HEK293 (cell line): Measurements from ENCODE around the gene WASF1.
A peak's percentile ranks its signal among the peaks of the same experiment; 100 is the strongest.

Experiments
- IKZF3 ChIP-seq: fragments of 450-650 bp; IDR thresholded peaks from 2 replicates; pipeline ENCODE4 v1.5.0; 2018; ENCODE audit warnings: missing biosample characterization, mild to moderate bottlenecking, missing genetic modification characterization, moderate library complexity
- MEIS1 ChIP-seq: sonication (generic); formaldehyde crosslinking; IDR thresholded peaks from 2 replicates; pipeline ENCODE4 v1.8.1; 2022; ENCODE audit warnings: missing genetic modification reagents, mild to moderate bottlenecking, borderline replicate concordance
- OSR2 ChIP-seq: fragments of 450-650 bp; formaldehyde crosslinking; IDR thresholded peaks from 2 replicates; pipeline ENCODE4 v1.5.1; 2016; ENCODE audit warnings: missing biosample characterization, missing genetic modification characterization
- YY1 ChIP-seq: fragments of 450-650 bp; formaldehyde crosslinking; IDR thresholded peaks from 2 replicates; pipeline ENCODE4 v1.5.1; 2018; ENCODE audit warnings: missing biosample characterization, missing genetic modification characterization
- ZFP41 ChIP-seq: fragments of 450-650 bp; formaldehyde crosslinking; IDR thresholded peaks from 2 replicates; pipeline ENCODE4 v1.5.1; 2016; ENCODE audit warnings: missing biosample characterization, missing genetic modification characterization, borderline replicate concordance
- ZIC2 ChIP-seq: fragments of 450-650 bp; formaldehyde crosslinking; IDR thresholded peaks from 2 replicates; pipeline ENCODE4 v1.5.1; 2016; ENCODE audit warnings: missing biosample characterization, missing genetic modification characterization
- ZNF10 ChIP-seq: fragments of 450-650 bp; formaldehyde crosslinking; IDR thresholded peaks from 2 replicates; pipeline ENCODE4 v1.5.1; 2017; ENCODE audit warnings: missing biosample characterization, missing genetic modification characterization
- ZNF121 ChIP-seq: fragments of 450-650 bp; formaldehyde crosslinking; IDR thresholded peaks from 2 replicates; pipeline ENCODE4 v1.5.1; 2016; ENCODE audit warnings: missing biosample characterization, missing genetic modification characterization
- ZNF19 ChIP-seq: fragments of 450-650 bp; formaldehyde crosslinking; IDR thresholded peaks from 2 replicates; pipeline ENCODE4; 2016; ENCODE audit warnings: missing biosample characterization, missing genetic modification characterization, low read depth
- ZNF394 ChIP-seq: fragments of 450-650 bp; formaldehyde crosslinking; IDR thresholded peaks from 2 replicates; pipeline ENCODE4 v1.5.1; 2016; ENCODE audit warnings: missing biosample characterization, missing genetic modification characterization, mild to moderate bottlenecking, moderate library complexity, borderline replicate concordance
- ZNF423 ChIP-seq: fragments of 450-650 bp; formaldehyde crosslinking; IDR thresholded peaks from 2 replicates; pipeline ENCODE4 v1.5.1; 2016; ENCODE audit warnings: missing biosample characterization, missing genetic modification characterization
- ZNF433 ChIP-seq: fragments of 450-650 bp; formaldehyde crosslinking; IDR thresholded peaks from 2 replicates; pipeline ENCODE4 v1.5.1; 2016; ENCODE audit warnings: missing biosample characterization, missing genetic modification characterization, low read depth
- ZNF514 ChIP-seq: fragments of 450-650 bp; formaldehyde crosslinking; IDR thresholded peaks from 2 replicates; pipeline ENCODE4 v1.5.1; 2016; ENCODE audit warnings: missing biosample characterization, missing genetic modification characterization
- ZNF660 ChIP-seq: fragments of 450-650 bp; IDR thresholded peaks from 2 replicates; pipeline ENCODE4 v1.5.1; 2018; ENCODE audit warnings: missing biosample characterization, mild to moderate bottlenecking, missing genetic modification characterization
- ZSCAN30 ChIP-seq: fragments of 450-650 bp; IDR thresholded peaks from 2 replicates; pipeline ENCODE4 v1.5.1; 2018; ENCODE audit warnings: missing biosample characterization, mild to moderate bottlenecking, missing genetic modification characterization, moderate library complexity
- TF ChIP-seq, protein P1 (sequence below): fragments of 450-650 bp; formaldehyde crosslinking; IDR thresholded peaks from 2 replicates; pipeline ENCODE4 v1.5.0; 2017; ENCODE audit warnings: missing biosample characterization, missing genetic modification characterization, borderline replicate concordance
- TF ChIP-seq, protein P2 (sequence below): fragments of 450-650 bp; formaldehyde crosslinking; IDR thresholded peaks from 2 replicates; pipeline ENCODE4 v1.5.1; 2016; ENCODE audit warnings: missing biosample characterization, missing genetic modification characterization
- TF ChIP-seq, protein P3 (sequence below): fragments of 450-650 bp; formaldehyde crosslinking; IDR thresholded peaks from 2 replicates; pipeline ENCODE4 v1.5.1; 2016; ENCODE audit warnings: missing biosample characterization, missing genetic modification characterization
- TF ChIP-seq, protein P4 (sequence below): fragments of 450-650 bp; formaldehyde crosslinking; IDR thresholded peaks from 2 replicates; pipeline ENCODE4 v1.5.1; 2016; ENCODE audit warnings: missing biosample characterization, missing genetic modification characterization
- TF ChIP-seq, protein P5 (sequence below): fragments of 450-650 bp; formaldehyde crosslinking; IDR thresholded peaks from 2 replicates; pipeline ENCODE4 v1.5.1; 2017; ENCODE audit warnings: missing biosample characterization, missing genetic modification characterization
- TF ChIP-seq, protein P6 (sequence below): fragments of 450-650 bp; formaldehyde crosslinking; IDR thresholded peaks from 2 replicates; pipeline ENCODE4 v1.5.1; 2016; ENCODE audit warnings: missing biosample characterization, missing genetic modification characterization
- TF ChIP-seq, protein P7 (sequence below): fragments of 450-650 bp; formaldehyde crosslinking; IDR thresholded peaks from 2 replicates; pipeline ENCODE4 v1.5.1; 2017; ENCODE audit warnings: missing biosample characterization, missing genetic modification characterization

Gene WASF1

DNA sequence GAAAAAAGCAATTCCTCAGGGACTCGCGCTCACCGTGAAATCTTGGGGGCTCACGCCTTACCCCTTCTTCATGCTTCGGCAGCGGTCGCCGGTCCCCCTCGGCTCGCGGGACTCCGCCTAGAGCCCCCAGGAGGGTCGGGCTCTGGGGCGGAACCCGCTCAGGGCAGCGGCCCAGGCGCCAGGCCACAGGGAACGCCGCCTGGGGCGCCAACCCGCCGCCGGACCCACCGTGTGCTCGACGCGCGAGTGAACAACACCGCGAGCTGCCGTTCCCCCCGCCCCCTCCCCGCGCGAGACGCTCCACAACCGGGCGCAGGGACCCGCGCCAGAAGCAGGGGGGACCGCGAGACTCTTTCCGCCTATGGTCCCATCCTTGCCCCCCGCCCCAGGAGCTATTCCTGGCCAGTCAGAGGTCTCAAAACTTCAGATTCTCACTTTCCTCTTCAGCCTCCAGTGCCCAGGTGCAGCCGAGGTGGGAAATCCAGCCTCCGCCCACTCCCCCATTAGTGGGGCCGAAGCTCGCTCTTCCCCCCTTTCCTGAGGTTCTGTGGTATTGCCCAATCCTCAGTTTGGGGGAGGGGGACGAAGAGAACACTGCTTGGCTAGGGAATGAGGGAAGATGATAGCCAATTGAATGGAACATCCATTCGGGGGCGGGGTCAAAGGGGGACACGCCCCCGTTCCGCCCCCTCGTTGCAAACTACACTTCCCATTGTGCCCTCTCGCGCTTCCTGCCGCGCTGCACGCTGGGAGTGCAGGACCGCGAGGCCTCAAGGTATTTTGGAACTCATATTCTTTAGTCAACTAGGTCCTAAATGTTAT, at the start of gene WASF1 (continued):
- TF ChIP-seq, protein P1, sequence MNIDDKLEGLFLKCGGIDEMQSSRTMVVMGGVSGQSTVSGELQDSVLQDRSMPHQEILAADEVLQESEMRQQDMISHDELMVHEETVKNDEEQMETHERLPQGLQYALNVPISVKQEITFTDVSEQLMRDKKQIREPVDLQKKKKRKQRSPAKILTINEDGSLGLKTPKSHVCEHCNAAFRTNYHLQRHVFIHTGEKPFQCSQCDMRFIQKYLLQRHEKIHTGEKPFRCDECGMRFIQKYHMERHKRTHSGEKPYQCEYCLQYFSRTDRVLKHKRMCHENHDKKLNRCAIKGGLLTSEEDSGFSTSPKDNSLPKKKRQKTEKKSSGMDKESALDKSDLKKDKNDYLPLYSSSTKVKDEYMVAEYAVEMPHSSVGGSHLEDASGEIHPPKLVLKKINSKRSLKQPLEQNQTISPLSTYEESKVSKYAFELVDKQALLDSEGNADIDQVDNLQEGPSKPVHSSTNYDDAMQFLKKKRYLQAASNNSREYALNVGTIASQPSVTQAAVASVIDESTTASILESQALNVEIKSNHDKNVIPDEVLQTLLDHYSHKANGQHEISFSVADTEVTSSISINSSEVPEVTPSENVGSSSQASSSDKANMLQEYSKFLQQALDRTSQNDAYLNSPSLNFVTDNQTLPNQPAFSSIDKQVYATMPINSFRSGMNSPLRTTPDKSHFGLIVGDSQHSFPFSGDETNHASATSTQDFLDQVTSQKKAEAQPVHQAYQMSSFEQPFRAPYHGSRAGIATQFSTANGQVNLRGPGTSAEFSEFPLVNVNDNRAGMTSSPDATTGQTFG (tag by site-specific recombination): peak; percentile 32; the same call in 1 of the 2 replicates
- TF ChIP-seq ZNF121 (no peak; the same call in 1 of the 2 replicates), IKZF3 (tag by site-specific recombination) (peak; percentile 98), ZNF660 (tag by site-specific recombination) (peak; percentile 68), ZSCAN30 (tag by site-specific recombination) (peak; percentile 93), ZFP41 (tag by site-specific recombination) (no peak), ZNF433 (tag by site-specific recombination) (no peak), YY1 (tag by site-specific recombination) (no peak; the same call in 1 of the 2 replicates), OSR2 (tag by site-specific recombination) (no peak), ZIC2 (peak; percentile 71), ZNF423 (tag by site-specific recombination) (peak; percentile 32), ZNF10 (tag by site-specific recombination) (no peak), ZNF394 (tag by site-specific recombination) (peak; percentile 61), MEIS1 (no peak), ZNF19 (tag by site-specific recombination) (no peak), ZNF514 (tag by site-specific recombination) (no peak)
- TF ChIP-seq, protein P2, sequence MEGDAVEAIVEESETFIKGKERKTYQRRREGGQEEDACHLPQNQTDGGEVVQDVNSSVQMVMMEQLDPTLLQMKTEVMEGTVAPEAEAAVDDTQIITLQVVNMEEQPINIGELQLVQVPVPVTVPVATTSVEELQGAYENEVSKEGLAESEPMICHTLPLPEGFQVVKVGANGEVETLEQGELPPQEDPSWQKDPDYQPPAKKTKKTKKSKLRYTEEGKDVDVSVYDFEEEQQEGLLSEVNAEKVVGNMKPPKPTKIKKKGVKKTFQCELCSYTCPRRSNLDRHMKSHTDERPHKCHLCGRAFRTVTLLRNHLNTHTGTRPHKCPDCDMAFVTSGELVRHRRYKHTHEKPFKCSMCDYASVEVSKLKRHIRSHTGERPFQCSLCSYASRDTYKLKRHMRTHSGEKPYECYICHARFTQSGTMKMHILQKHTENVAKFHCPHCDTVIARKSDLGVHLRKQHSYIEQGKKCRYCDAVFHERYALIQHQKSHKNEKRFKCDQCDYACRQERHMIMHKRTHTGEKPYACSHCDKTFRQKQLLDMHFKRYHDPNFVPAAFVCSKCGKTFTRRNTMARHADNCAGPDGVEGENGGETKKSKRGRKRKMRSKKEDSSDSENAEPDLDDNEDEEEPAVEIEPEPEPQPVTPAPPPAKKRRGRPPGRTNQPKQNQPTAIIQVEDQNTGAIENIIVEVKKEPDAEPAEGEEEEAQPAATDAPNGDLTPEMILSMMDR (tag by site-specific recombination): peak; percentile 59
- TF ChIP-seq, protein P3, sequence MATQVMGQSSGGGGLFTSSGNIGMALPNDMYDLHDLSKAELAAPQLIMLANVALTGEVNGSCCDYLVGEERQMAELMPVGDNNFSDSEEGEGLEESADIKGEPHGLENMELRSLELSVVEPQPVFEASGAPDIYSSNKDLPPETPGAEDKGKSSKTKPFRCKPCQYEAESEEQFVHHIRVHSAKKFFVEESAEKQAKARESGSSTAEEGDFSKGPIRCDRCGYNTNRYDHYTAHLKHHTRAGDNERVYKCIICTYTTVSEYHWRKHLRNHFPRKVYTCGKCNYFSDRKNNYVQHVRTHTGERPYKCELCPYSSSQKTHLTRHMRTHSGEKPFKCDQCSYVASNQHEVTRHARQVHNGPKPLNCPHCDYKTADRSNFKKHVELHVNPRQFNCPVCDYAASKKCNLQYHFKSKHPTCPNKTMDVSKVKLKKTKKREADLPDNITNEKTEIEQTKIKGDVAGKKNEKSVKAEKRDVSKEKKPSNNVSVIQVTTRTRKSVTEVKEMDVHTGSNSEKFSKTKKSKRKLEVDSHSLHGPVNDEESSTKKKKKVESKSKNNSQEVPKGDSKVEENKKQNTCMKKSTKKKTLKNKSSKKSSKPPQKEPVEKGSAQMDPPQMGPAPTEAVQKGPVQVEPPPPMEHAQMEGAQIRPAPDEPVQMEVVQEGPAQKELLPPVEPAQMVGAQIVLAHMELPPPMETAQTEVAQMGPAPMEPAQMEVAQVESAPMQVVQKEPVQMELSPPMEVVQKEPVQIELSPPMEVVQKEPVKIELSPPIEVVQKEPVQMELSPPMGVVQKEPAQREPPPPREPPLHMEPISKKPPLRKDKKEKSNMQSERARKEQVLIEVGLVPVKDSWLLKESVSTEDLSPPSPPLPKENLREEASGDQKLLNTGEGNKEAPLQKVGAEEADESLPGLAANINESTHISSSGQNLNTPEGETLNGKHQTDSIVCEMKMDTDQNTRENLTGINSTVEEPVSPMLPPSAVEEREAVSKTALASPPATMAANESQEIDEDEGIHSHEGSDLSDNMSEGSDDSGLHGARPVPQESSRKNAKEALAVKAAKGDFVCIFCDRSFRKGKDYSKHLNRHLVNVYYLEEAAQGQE (tag by site-specific recombination): no peak; the same call in 1 of the 2 replicates
- TF ChIP-seq, protein P4, sequence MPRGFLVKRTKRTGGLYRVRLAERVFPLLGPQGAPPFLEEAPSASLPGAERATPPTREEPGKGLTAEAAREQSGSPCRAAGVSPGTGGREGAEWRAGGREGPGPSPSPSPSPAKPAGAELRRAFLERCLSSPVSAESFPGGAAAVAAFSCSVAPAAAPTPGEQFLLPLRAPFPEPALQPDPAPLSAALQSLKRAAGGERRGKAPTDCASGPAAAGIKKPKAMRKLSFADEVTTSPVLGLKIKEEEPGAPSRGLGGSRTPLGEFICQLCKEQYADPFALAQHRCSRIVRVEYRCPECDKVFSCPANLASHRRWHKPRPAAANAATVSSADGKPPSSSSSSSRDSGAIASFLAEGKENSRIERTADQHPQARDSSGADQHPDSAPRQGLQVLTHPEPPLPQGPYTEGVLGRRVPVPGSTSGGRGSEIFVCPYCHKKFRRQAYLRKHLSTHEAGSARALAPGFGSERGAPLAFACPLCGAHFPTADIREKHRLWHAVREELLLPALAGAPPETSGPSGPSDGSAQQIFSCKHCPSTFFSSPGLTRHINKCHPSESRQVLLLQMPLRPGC (tag by site-specific recombination): 0 out of 2 replicates have a peak, but pooled peaks have one; percentile 43
- TF ChIP-seq, protein P5, sequence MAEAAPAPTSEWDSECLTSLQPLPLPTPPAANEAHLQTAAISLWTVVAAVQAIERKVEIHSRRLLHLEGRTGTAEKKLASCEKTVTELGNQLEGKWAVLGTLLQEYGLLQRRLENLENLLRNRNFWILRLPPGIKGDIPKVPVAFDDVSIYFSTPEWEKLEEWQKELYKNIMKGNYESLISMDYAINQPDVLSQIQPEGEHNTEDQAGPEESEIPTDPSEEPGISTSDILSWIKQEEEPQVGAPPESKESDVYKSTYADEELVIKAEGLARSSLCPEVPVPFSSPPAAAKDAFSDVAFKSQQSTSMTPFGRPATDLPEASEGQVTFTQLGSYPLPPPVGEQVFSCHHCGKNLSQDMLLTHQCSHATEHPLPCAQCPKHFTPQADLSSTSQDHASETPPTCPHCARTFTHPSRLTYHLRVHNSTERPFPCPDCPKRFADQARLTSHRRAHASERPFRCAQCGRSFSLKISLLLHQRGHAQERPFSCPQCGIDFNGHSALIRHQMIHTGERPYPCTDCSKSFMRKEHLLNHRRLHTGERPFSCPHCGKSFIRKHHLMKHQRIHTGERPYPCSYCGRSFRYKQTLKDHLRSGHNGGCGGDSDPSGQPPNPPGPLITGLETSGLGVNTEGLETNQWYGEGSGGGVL (tag by site-specific recombination): peak; percentile 69; the same call in 1 of the 2 replicates
- TF ChIP-seq, protein P6, sequence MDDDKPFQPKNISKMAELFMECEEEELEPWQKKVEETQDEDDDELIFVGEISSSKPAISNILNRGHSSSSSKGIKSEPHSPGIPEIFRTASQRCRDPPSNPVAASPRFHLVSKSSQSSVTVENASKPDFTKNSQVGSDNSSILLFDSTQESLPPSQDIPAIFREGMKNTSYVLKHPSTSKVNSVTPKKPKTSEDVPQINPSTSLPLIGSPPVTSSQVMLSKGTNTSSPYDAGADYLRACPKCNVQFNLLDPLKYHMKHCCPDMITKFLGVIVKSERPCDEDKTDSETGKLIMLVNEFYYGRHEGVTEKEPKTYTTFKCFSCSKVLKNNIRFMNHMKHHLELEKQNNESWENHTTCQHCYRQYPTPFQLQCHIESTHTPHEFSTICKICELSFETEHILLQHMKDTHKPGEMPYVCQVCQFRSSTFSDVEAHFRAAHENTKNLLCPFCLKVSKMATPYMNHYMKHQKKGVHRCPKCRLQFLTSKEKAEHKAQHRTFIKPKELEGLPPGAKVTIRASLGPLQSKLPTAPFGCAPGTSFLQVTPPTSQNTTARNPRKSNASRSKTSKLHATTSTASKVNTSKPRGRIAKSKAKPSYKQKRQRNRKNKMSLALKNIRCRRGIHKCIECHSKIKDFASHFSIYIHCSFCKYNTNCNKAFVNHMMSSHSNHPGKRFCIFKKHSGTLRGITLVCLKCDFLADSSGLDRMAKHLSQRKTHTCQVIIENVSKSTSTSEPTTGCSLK (tag by site-specific recombination): no peak
- TF ChIP-seq, protein P7, sequence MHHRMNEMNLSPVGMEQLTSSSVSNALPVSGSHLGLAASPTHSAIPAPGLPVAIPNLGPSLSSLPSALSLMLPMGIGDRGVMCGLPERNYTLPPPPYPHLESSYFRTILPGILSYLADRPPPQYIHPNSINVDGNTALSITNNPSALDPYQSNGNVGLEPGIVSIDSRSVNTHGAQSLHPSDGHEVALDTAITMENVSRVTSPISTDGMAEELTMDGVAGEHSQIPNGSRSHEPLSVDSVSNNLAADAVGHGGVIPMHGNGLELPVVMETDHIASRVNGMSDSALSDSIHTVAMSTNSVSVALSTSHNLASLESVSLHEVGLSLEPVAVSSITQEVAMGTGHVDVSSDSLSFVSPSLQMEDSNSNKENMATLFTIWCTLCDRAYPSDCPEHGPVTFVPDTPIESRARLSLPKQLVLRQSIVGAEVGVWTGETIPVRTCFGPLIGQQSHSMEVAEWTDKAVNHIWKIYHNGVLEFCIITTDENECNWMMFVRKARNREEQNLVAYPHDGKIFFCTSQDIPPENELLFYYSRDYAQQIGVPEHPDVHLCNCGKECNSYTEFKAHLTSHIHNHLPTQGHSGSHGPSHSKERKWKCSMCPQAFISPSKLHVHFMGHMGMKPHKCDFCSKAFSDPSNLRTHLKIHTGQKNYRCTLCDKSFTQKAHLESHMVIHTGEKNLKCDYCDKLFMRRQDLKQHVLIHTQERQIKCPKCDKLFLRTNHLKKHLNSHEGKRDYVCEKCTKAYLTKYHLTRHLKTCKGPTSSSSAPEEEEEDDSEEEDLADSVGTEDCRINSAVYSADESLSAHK (tag by site-specific recombination): no peak; the same call in 1 of the 2 replicates
